ENCODE measurements around the gene GAS2L1.

GAS2L1 gene

GRCh38 chr22:29300807-29301601 is 5.4 kb upstream of the GAS2L1 start (continued):
- TF ChIP-seq ZNF48 (tag by site-specific recombination; IDR thresholded peaks at IDR 0.05) = no peak
- TF ChIP-seq TRIM28 (IDR thresholded peaks at IDR 0.05; ENCODE audit: borderline replicate concordance, low read length) = no peak
- TF ChIP-seq ZBTB8A (tag by site-specific recombination; IDR thresholded peaks at IDR 0.05) = 0 out of 2 replicates have a peak, but pooled peaks have one; percentile 6
- 0 out of 2 replicates have a peak, but pooled peaks have one; percentile 30 for TF ChIP-seq ZFP69B (tag by site-specific recombination; IDR thresholded peaks at IDR 0.05)
- peak; percentile 20; the same call in 1 of the 2 replicates for TF ChIP-seq MZF1 (tag by site-specific recombination; IDR thresholded peaks at IDR 0.05; ENCODE audit: borderline replicate concordance)
- peak; percentile 82 for TF ChIP-seq ZBTB48 (tag by site-specific recombination; IDR thresholded peaks at IDR 0.05)
- peak; percentile 85 for TF ChIP-seq EGR2 (tag by site-specific recombination; IDR thresholded peaks at IDR 0.05; ENCODE audit: low read depth)
- no peak for TF ChIP-seq ZNF416 (tag by site-specific recombination; IDR thresholded peaks at IDR 0.05)
- no peak for TF ChIP-seq ZNF148 (tag by site-specific recombination; IDR thresholded peaks at IDR 0.05; ENCODE audit: borderline replicate concordance)
- no peak for TF ChIP-seq ZNF561 (tag by site-specific recombination; IDR thresholded peaks at IDR 0.05; ENCODE audit: borderline replicate concordance)
- no peak for TF ChIP-seq ZNF658 (tag by site-specific recombination; IDR thresholded peaks at IDR 0.05)
- TF ChIP-seq ZNF776 (tag by site-specific recombination; IDR thresholded peaks at IDR 0.05; ENCODE audit: borderline replicate concordance) = no peak
- TF ChIP-seq ZNF529 (tag by site-specific recombination; IDR thresholded peaks at IDR 0.05; ENCODE audit: insufficient replicate concordance) = no peak
- TF ChIP-seq KLF9 (tag by site-specific recombination; IDR thresholded peaks at IDR 0.05; ENCODE audit: low read depth) = no peak
- TF ChIP-seq ZNF24 (tag by site-specific recombination; IDR thresholded peaks at IDR 0.05) = peak; percentile 87
- no peak for TF ChIP-seq ZNF280C (tag by site-specific recombination; IDR thresholded peaks at IDR 0.05)
- no peak for TF ChIP-seq ZNF426 (tag by site-specific recombination; IDR thresholded peaks at IDR 0.05)
- TF ChIP-seq ZNF239 (tag by site-specific recombination; IDR thresholded peaks at IDR 0.05) = no peak
- no peak for TF ChIP-seq ZNF621 (tag by site-specific recombination; IDR thresholded peaks at IDR 0.05)
- TF ChIP-seq ZNF174 (tag by site-specific recombination; IDR thresholded peaks at IDR 0.05) = no peak
- no peak for TF ChIP-seq PBX3 (CRISPR knock-in tag; IDR thresholded peaks at IDR 0.05)
- no peak for TF ChIP-seq REPIN1 (tag by site-specific recombination; IDR thresholded peaks at IDR 0.05; ENCODE audit: low read depth)
- no peak for TF ChIP-seq ZNF707 (tag by site-specific recombination; IDR thresholded peaks at IDR 0.05)

Data from HEK293 (cell line).